Ovary (tissue), 9 donors: ENCODE data around the gene TAOK2. TPM values are rescaled to one million over a fixed set of nuclear protein-coding genes. Genes with fewer than 3 reads are reported as not detected.
"Not testable (repeated sequence)": the region's sequence is repeated elsewhere in the genome, so short reads cannot be mapped to it uniquely, and the experiment has no call there.

Source experiments
- DNase-seq, 5 donors: peaks; one replicate each; pipeline ENCODE4 v3.0.0-alpha.2; 2019 to 2020
- H3K27ac ChIP-seq, 2 donors: fragments of 200-600 bp; one replicate each; pipeline versions ENCODE4 v1.5.1 to v1.8.0; 2019 to 2022
- H3K27me3 ChIP-seq: fragments of 200-600 bp; one replicate; pipeline ENCODE4 v1.8.0; 2022
- H3K36me3 ChIP-seq: fragments of 200-600 bp; sonication (generic); one replicate; pipeline ENCODE4 v1.5.1; 2019
- H3K4me1 ChIP-seq: one replicate; pipeline ENCODE4 v1.8.1; 2013; ENCODE audit warnings: mild to moderate bottlenecking, moderate library complexity; ENCODE audit not compliant: insufficient read depth
- H3K4me3 ChIP-seq: fragments of 200-600 bp; sonication (generic); one replicate; pipeline ENCODE4 v1.5.1; 2017
- H3K9me3 ChIP-seq, 2 donors: fragments of 200-600 bp in 1 of 2; sonication (generic) in 1 of 2; one replicate each; pipeline versions ENCODE4 v1.5.1 to v1.8.1; 2013 to 2019; ENCODE audit warnings: mild to moderate bottlenecking in 1 of 2, moderate library complexity in 1 of 2
- EP300 ChIP-seq: sonication (generic); formaldehyde crosslinking; IDR thresholded peaks from one replicate; pipeline ENCODE4 v1.6.1; 2017; ENCODE audit warnings: antibody characterized with exemption
- POLR2A ChIP-seq: fragments of 450-650 bp; IDR thresholded peaks from one replicate; pipeline ENCODE4 v1.6.1; 2017; ENCODE audit warnings: antibody characterized with exemption, mild to moderate bottlenecking, moderate library complexity
- WGBS, 3 donors: extraction: QIAGEN DNeasy Blood & Tissue Kit in 1 of 3; methylation state at CpG; one replicate each; pipeline versions ENCODE4 v1.1.5 to v1.1.7; 2013 to 2017; 5-methylcytosine and 5-hydroxymethylcytosine counted together
- intact Hi-C, 4 donors: fragments of 100-400 bp; cut with DNase I; formaldehyde crosslinking; loops; one replicate each; pipeline versions ENCODE4 v1.11.0 to v1.15.1; 2022 to 2023
- polyA plus RNA-seq, 2 donors: library from polyadenylated mRNA; stranded (reverse); fragments of 200-250 nt in 1 of 2; fragments of 350-450 nt in 1 of 2; fragmentation: Illumina TruSeq in 1 of 2; extraction: RNeasy Lipid Tissue Mini Kit (QIAGEN cat#74804) in 1 of 2; gene quantifications; one replicate each; pipeline ENCODE4 v1.2.3, GENCODE V29; 2013 to 2014
- total RNA-seq, 7 donors: library from RNA; depleted of rRNA in 2 of 7; stranded (reverse); fragments of >200 nt in 2 of 7; fragmentation: NEBNext Ultra II Directional in 3 of 7; extraction: Animal tissue kit (Norgen Biotek cat#: 25700) in 3 of 7; gene quantifications; one replicate each; pipeline versions ENCODE4 v1.1.0 to v1.2.4, GENCODE V29; 2016 to 2023
- TF ChIP-seq, protein P1 (sequence below), 3 donors: fragments of 450-650 bp in 2 of 3; fragments of 200-600 bp in 1 of 3; IDR thresholded peaks; one replicate each; pipeline versions ENCODE4 v1.5.1 to v1.8.0; 2016 to 2022; ENCODE audit warnings: antibody characterized with exemption in 3 of 3, mild to moderate bottlenecking in 1 of 3
- donor health status: DM: no; HTN: no; CAD: no; lungs with moderate emphysema.
- donor health status: DM: no; HTN: no; CAD: no.
- donor health status: Bipolar disorder and iron deficiency.
- donor health status: DM: yes; HTN: yes; CAD: no.
- donor health status: DM: no; HTN: no; CAD: no.
- donor health status: DM: yes; HTN: yes; CAD: no.

The TAOK2 gene
- total and polyA plus RNA-seq, 9 donors = 19.4 to 54.0 (median 39.1) TPM

DNA sequence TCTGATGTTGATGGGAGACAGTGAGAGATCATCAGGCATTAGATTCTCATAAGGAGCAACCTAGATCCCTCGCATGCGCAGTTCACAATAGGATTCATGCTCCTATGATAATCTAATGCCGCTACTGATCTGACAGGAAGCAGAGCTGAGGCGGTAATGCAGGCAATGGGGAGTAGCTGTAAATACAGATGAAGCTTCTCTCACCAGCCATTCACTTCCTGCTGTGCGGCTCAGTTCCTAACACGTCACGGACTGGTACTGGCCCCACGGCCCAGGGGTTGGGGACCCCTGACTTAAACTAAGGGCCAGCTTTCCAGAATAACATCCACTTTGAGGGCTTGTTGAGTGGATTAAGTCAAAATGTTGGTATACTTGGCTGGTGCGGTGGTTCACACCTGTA is 14.4 kb upstream of the TAOK2 start:
- DNase-seq = no peak
- Histone ChIP-seq H3K9me3 (no peaks in the 10 kb centered on the region), H3K4me1 (peaks cover 3% of the 10 kb centered on the region), H3K36me3 (no peaks in the 10 kb centered on the region), H3K4me3 (no peak overlapping the region), H3K27me3 (no peaks in the 10 kb centered on the region), H3K27ac (no peak overlapping the region)
- TF ChIP-seq POLR2A (no peak), EP300 (no peak)
- TF ChIP-seq, protein P1, sequence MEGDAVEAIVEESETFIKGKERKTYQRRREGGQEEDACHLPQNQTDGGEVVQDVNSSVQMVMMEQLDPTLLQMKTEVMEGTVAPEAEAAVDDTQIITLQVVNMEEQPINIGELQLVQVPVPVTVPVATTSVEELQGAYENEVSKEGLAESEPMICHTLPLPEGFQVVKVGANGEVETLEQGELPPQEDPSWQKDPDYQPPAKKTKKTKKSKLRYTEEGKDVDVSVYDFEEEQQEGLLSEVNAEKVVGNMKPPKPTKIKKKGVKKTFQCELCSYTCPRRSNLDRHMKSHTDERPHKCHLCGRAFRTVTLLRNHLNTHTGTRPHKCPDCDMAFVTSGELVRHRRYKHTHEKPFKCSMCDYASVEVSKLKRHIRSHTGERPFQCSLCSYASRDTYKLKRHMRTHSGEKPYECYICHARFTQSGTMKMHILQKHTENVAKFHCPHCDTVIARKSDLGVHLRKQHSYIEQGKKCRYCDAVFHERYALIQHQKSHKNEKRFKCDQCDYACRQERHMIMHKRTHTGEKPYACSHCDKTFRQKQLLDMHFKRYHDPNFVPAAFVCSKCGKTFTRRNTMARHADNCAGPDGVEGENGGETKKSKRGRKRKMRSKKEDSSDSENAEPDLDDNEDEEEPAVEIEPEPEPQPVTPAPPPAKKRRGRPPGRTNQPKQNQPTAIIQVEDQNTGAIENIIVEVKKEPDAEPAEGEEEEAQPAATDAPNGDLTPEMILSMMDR (IDR thresholded peaks at IDR 0.05) = no peak
- intact Hi-C loops = no loop called here
- WGBS, 3 donors = 80 to 81% (median 81%) methylated on average over 9 of the region's 9 CpGs

DNA sequence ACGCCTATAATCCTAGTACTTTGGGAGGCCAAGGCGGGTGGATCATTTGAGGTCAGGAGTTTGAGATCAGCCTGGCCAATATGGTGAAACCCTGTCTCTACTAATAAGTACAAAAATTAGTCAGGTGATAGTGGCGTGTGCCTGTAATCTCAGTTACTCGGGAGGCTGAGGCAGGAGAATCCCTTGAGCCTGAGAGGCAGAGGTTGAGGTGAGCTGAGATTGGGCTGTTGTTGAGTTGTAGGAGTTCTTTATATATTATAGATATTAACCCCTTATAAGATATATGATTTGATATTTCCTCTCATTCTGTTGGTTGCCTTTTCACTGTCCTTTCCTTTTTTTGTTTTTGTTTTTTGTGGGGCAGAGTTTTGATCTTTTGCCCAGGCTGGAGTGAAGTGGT is 13.8 kb upstream of the TAOK2 start:
- 91 to 96% (median 92%) methylated on average over 4 of the region's 4 CpGs for WGBS, 3 donors
- not testable (repeated sequence) for H3K9me3 ChIP-seq, H3K4me1 ChIP-seq, H3K27me3 ChIP-seq, DNase-seq, H3K4me3 ChIP-seq, H3K27ac ChIP-seq, H3K36me3 ChIP-seq
- intact Hi-C loops = loop anchor here in 1 of 4 donors (2.0 kb wide), 1 partner anchor 33 kb away; the partner anchor contains the start of gene KCTD13

DNA sequence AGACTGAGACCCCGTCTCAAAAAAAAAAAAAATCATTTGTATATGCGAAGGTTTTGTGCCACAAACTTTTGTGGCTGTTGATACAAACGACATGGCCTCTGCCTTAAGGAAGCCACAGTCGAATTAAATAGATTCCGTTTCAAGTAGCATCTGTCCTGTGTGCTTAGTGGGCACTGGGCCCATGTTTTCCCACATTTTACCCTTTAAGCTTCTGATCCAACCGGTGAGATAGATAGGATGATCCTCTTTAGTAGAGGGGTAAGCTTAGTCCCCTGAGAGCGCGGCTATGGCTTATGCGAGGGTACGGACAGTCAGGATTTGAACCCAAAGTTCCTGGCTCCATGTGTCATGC is 12.6 kb upstream of the TAOK2 start:
- Histone ChIP-seq H3K4me1 (peaks cover 3% of the 10 kb centered on the region), H3K36me3 (no peaks in the 10 kb centered on the region), H3K27ac (peak overlapping the region in 1 of 2 donors; percentile 75), H3K9me3 (no peaks in the 10 kb centered on the region), H3K4me3 (peak overlapping the region; percentile 68), H3K27me3 (no peaks in the 10 kb centered on the region)
- no peak for DNase-seq
- intact Hi-C loops = loop anchor here in 1 of 4 donors (2.0 kb wide), 1 partner anchor 34 kb away; the partner anchor contains the start of gene KCTD13
- 50 to 55% (median 52%) methylated on average over 10 of the region's 10 CpGs for WGBS, 3 donors
- TF ChIP-seq EP300 = no peak

DNA sequence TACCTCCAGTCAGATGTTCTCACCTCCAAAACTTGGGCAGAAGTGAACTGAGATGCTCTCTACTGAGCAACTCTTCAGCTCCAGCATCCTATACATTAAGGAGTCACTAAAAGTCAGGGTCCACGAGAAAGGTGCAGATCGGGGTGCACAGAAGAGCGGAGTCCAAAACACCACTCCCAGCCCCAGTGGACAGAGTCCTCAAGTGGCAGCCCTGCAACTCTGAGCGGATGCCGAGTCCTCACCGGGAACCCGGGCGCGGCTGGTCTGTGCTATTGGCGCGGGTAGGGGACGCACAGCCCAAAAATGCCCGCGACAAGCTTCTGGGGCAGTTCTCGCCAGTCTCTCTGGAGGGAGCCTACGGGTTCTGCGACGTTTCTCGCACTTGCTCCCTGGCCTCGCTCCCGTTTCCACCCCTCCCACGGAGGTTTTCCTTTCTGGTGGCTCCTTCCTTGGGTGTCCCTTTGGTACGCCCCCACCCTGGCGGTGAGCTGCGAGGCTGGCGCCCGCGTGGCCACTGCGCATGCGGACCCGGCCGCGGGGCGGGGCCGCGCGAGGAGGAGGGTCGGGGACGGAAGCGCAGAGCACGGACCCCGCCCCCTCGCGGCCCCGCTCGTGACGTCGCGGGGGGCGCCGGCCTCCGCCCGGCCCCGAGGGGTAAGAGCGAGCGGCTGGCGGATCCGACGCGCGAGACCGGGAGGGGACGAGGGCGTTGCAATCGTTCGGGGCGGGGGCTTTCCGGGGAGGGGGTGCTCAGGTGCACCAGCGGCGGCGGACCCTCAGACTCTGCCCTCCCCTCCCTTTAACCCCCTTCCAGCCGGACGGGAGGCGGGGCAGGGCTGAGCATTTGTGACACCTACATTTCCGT is 12.0 kb upstream of the TAOK2 start, which contains the start of gene TMEM219:
TSS of gene TMEM219 (plus strand) at position 601 of the 865 bp plus-strand sequence. CDS start 1,065 bp downstream, outside the sequence.
- TF ChIP-seq POLR2A (peak; percentile 59), EP300 (no peak)
- TF ChIP-seq, protein P1 (IDR thresholded peaks at IDR 0.05) = peak; percentile 28 to 94 (median 84)
- 0% methylated on average over 52 to 75 of the region's 75 CpGs for WGBS, 3 donors
- no peaks in the 10 kb centered on the region for H3K9me3 ChIP-seq
- peak; percentile 89 to 96 (median 91) for DNase-seq
- H3K4me3 ChIP-seq = peak within 1 kb of the TSS; percentile 68
- peak within 1 kb of the TSS; percentile 75 to 84 for H3K27ac ChIP-seq
- peaks cover 3% of the 10 kb centered on the region for H3K4me1 ChIP-seq
- no peaks in the 10 kb centered on the region for H3K36me3 ChIP-seq
- intact Hi-C loops = loop anchor here in 1 of 4 donors (2.0 kb wide), 1 partner anchor 35 kb away; the partner anchor contains the start of gene KCTD13
- no peaks in the 10 kb centered on the region for H3K27me3 ChIP-seq

GRCh38 chr16:29962344-29962994 is 11.2 kb upstream of the TAOK2 start:
- no peaks in the 10 kb centered on the region for H3K27me3 ChIP-seq
- H3K4me1 ChIP-seq = peaks cover 4% of the 10 kb centered on the region
- H3K36me3 ChIP-seq = no peaks in the 10 kb centered on the region
- peak in 1 of 5 donors; percentile 27 for DNase-seq
- WGBS, 3 donors = 1 to 2% (median 1%) methylated on average over 18 of the region's 18 CpGs
- peak overlapping the region; percentile 68 for H3K4me3 ChIP-seq
- TF ChIP-seq POLR2A = no peak
- TF ChIP-seq, protein P1 (IDR thresholded peaks at IDR 0.05) = no peak
- no peak for TF ChIP-seq EP300
- H3K27ac ChIP-seq = peak overlapping the region; percentile 75 to 84
- intact Hi-C loops = no loop called here
- no peaks in the 10 kb centered on the region for H3K9me3 ChIP-seq
